Breast epithelium (tissue), 3 donors: ENCODE results near the gene STIP1.

Experiments used
- CTCF ChIP-seq, 3 donors: fragments of 450-650 bp; IDR thresholded peaks; one replicate each; pipeline ENCODE4 v1.5.1; 2016 to 2017; ENCODE audit warnings: antibody characterized with exemption in 3 of 3, mild to moderate bottlenecking in 3 of 3, moderate library complexity in 3 of 3
- POLR2A ChIP-seq: fragments of 450-650 bp; IDR thresholded peaks from one replicate; pipeline ENCODE4 v1.6.1; 2016; ENCODE audit warnings: antibody characterized with exemption, mild to moderate bottlenecking, moderate library complexity
- POLR2AphosphoS5 ChIP-seq, 3 donors: sonication (generic); formaldehyde crosslinking; IDR thresholded peaks; one replicate each; pipeline ENCODE4 v1.6.1; 2017; ENCODE audit warnings: antibody characterized with exemption in 3 of 3

- TF ChIP-seq POLR2AphosphoS5 (IDR thresholded peaks at IDR 0.05) = no peak
- TF ChIP-seq CTCF (IDR thresholded peaks at IDR 0.05) = no peak
- TF ChIP-seq POLR2A = no peak
These were observed 18.1 kb downstream of the STIP1 start for GRCh38 chr11:64204080-64204440.
